Panc1 (cell line): Measurements from ENCODE around the gene PTPRE. TPM values are rescaled to one million over a fixed set of nuclear protein-coding genes. Genes with fewer than 3 reads are reported as not detected.
A peak's percentile ranks its signal among the peaks of the same experiment; 100 is the strongest.

ENCODE experiments used
- ATAC-seq: fragments of 200-7000 bp; cut with Tn5 transposase; 2 replicates; pipeline ENCODE4 v1.9.1; 2020; ENCODE audit warnings: mild to moderate bottlenecking, moderate library complexity
- BruUV-seq: library from RNA; stranded (reverse); fragments of 400-500 nt; replicated peaks from 2 replicates; lab custom pipeline; 2021; lab: Mats Ljungman, UMichigan
- CTCF ChIA-PET: fragments of 300-600 bp; sonication (Branson Sonifier 250); formaldehyde crosslinking; loops from one replicate; lab custom pipeline; 2022; ENCODE audit warnings: antibody characterized with exemption; lab: Charles Lee
- POLR2A ChIA-PET: fragments of 300-600 bp; sonication (Branson Sonifier 250); formaldehyde crosslinking; loops from one replicate; lab custom pipeline; 2022; ENCODE audit warnings: antibody characterized with exemption; lab: Charles Lee
- DNase-seq: peaks from one replicate; pipeline ENCODE4 v3.0.0-alpha.2; 2010; ENCODE audit warnings: low read depth, low spot score
- H3K27ac ChIP-seq: 2 replicates; pipeline ENCODE4 v1.5.1; 2011; ENCODE audit warnings: mild to moderate bottlenecking, low read length, inconsistent platforms
- H3K27me3 ChIP-seq: fragments of 200-500 bp; sonication (Bioruptor generic); 2 replicates; pipeline ENCODE4 v1.6.0; 2014; ENCODE audit warnings: low read length, inconsistent platforms; ENCODE audit not compliant: control insufficient read depth, insufficient read depth
- H3K36me3 ChIP-seq: fragments of 200-500 bp; sonication (Bioruptor generic); 2 replicates; pipeline ENCODE4 v1.5.1; 2014; ENCODE audit warnings: inconsistent platforms, mild to moderate bottlenecking, low read length, moderate library complexity; ENCODE audit not compliant: control insufficient read depth, insufficient read depth
- H3K4me1 ChIP-seq: 2 replicates; pipeline ENCODE4 v1.5.1; 2011; ENCODE audit warnings: inconsistent platforms, mild to moderate bottlenecking, low read length, moderate library complexity; ENCODE audit not compliant: control insufficient read depth, insufficient read depth
- H3K4me3 ChIP-seq, 2 experiments: 2 replicates each; pipeline ENCODE4 v1.5.1; 2011 to 2012; ENCODE audit warnings: low read depth in 2 of 2, low read length in 2 of 2, mild to moderate bottlenecking in 2 of 2, inconsistent platforms in 1 of 2, moderate library complexity in 1 of 2
- H3K9me3 ChIP-seq: fragments of 200-500 bp; sonication (Bioruptor generic); 2 replicates; pipeline ENCODE4 v1.5.1; 2014; ENCODE audit warnings: low read depth, mild to moderate bottlenecking, inconsistent platforms, low read length, moderate library complexity; ENCODE audit not compliant: control insufficient read depth, insufficient read depth
- CTCF ChIP-seq: fragments of 450-650 bp; IDR thresholded peaks from 2 replicates; pipeline ENCODE4 v1.5.1; 2017; ENCODE audit warnings: mild to moderate bottlenecking
- POLR2AphosphoS5 ChIP-seq: IDR thresholded peaks from 2 replicates; pipeline ENCODE4 v1.6.1; 2012; ENCODE audit warnings: mild to moderate bottlenecking, low read depth, low read length, moderate library complexity
- SIN3A ChIP-seq: IDR thresholded peaks from 2 replicates; pipeline ENCODE4 v1.6.1; 2012; ENCODE audit warnings: low read depth, mild to moderate bottlenecking, low read length, moderate library complexity, borderline replicate concordance; ENCODE audit not compliant: insufficient read depth
- TCF7L2 ChIP-seq: IDR thresholded peaks from 2 replicates; pipeline ENCODE4 v1.6.1; 2011; ENCODE audit warnings: mild to moderate bottlenecking, low read depth, low read length, inconsistent platforms
- in situ Hi-C: cut with HindIII; loops from 2 replicates; pipeline ENCODE4 v1.10.0; 2016; ENCODE audit warnings: low sequenced_read_pairs, low pct_unique_long_range_greater_than_20kb
- intact Hi-C: fragments of 100-400 bp; cut with micrococcal nuclease; formaldehyde crosslinking; loops from one replicate; pipeline ENCODE4 v1.10.0; 2022; ENCODE audit not compliant: unreplicated experiment
- total RNA-seq: library from RNA; stranded (reverse); gene quantifications from one replicate; pipeline ENCODE4 v1.2.1, GENCODE V29; 2021; ENCODE audit not compliant: unreplicated experiment
- TF ChIP-seq, protein P1 (sequence below), 2 experiments: IDR thresholded peaks; 2 replicates each; pipeline ENCODE4 v1.6.1; 2011 to 2012; ENCODE audit warnings: low read depth in 2 of 2, control low read depth in 1 of 2, low read length in 1 of 2, mild to moderate bottlenecking in 1 of 2, moderate library complexity in 1 of 2; ENCODE audit not compliant: insufficient read depth in 1 of 2

PTPRE gene
- total RNA-seq, 1 experiment from 2014 or later: 0.44 TPM

- peak overlapping the region; percentile 37; the same call in 1 of the 2 replicates for H3K27ac ChIP-seq
- CTCF ChIA-PET: no interaction called here
- H3K36me3 ChIP-seq: peaks cover 50% of the 10 kb centered on the region
- intact Hi-C loops (no loop called here), in situ Hi-C loops (no loop called here)
- no peak for DNase-seq
- peaks cover 28% of the 10 kb centered on the region for H3K4me1 ChIP-seq
- ATAC-seq: no peak
- no peaks in the 10 kb centered on the region for H3K27me3 ChIP-seq
- no peak overlapping the region for H3K4me3 ChIP-seq
- no peaks in the 10 kb centered on the region for H3K9me3 ChIP-seq
- TF ChIP-seq SIN3A: no peak
- TF ChIP-seq POLR2AphosphoS5: no peak
- TF ChIP-seq CTCF: no peak
- TF ChIP-seq, protein P1, sequence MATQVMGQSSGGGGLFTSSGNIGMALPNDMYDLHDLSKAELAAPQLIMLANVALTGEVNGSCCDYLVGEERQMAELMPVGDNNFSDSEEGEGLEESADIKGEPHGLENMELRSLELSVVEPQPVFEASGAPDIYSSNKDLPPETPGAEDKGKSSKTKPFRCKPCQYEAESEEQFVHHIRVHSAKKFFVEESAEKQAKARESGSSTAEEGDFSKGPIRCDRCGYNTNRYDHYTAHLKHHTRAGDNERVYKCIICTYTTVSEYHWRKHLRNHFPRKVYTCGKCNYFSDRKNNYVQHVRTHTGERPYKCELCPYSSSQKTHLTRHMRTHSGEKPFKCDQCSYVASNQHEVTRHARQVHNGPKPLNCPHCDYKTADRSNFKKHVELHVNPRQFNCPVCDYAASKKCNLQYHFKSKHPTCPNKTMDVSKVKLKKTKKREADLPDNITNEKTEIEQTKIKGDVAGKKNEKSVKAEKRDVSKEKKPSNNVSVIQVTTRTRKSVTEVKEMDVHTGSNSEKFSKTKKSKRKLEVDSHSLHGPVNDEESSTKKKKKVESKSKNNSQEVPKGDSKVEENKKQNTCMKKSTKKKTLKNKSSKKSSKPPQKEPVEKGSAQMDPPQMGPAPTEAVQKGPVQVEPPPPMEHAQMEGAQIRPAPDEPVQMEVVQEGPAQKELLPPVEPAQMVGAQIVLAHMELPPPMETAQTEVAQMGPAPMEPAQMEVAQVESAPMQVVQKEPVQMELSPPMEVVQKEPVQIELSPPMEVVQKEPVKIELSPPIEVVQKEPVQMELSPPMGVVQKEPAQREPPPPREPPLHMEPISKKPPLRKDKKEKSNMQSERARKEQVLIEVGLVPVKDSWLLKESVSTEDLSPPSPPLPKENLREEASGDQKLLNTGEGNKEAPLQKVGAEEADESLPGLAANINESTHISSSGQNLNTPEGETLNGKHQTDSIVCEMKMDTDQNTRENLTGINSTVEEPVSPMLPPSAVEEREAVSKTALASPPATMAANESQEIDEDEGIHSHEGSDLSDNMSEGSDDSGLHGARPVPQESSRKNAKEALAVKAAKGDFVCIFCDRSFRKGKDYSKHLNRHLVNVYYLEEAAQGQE (IDR thresholded peaks at IDR 0.05; ENCODE audit: insufficient read depth in 1 of 2, low read depth in 2 of 2, low read length in 1 of 2): no peak
- TF ChIP-seq TCF7L2: no peak
- BruUV-seq: no TSS peak
- POLR2A ChIA-PET: interaction anchor here (1.1 kb wide), 1 partner anchor 37 kb away, joined by 3 read pairs; no protein-coding TSS in a partner anchor
Measured at GRCh38 chr10:128122931-128123330, 216.0 kb downstream of the PTPRE start.

- Histone ChIP-seq H3K27ac (peak overlapping the region; percentile 97), H3K4me3 (peak overlapping the region; percentile 89 to 90), H3K4me1 (peaks cover 28% of the 10 kb centered on the region), H3K36me3 (peaks cover 44% of the 10 kb centered on the region), H3K27me3 (no peaks in the 10 kb centered on the region), H3K9me3 (no peaks in the 10 kb centered on the region)
- CTCF ChIA-PET: no interaction called here
- in situ Hi-C loops: no loop called here
- DNase-seq (no peak), ATAC-seq (no peak)
- TF ChIP-seq SIN3A: no peak
- TF ChIP-seq POLR2AphosphoS5: no peak
- TF ChIP-seq CTCF: no peak
- TF ChIP-seq, protein P1 (IDR thresholded peaks at IDR 0.05; ENCODE audit: insufficient read depth in 1 of 2, low read depth in 2 of 2, low read length in 1 of 2): no peak
- no peak for TF ChIP-seq TCF7L2
- no TSS peak for BruUV-seq
- intact Hi-C loops: no loop called here
- POLR2A ChIA-PET: interaction anchor here (0.7 to 1.1 kb wide), 2 partner anchors 27 to 38 kb away, joined by 3 to 4 read pairs; no protein-coding TSS in a partner anchor
Measured at GRCh38 chr10:128123846-128124245, 216.9 kb downstream of the PTPRE start.
